ENCODE results near the gene HHAT. TPM values are rescaled to one million over a fixed set of nuclear protein-coding genes. Genes with fewer than 3 reads are reported as not detected.

HHAT gene
- total RNA-seq, 2 experiments from 2014 or later: 0.99 to 1.4 TPM

DNA sequence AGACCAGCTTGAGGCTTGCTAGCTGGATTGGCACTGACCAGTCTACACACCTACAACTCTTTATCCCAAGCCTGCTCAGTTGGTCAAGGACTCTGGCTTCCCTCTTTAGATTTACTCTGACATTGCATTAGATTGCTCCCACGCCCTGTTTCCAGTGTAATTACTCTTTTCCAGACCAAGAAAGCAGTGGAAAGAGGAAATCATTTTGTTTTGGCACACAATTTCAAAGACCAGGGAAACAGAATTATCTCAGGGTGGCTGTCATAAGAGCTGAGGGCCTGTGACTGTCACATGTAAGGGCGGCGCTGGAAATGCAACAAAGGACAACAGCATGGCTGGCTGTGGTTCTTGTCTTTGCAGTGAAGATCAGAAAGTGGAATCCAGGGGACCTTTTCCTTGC, 302.7 kb downstream of the HHAT start:
- ATAC-seq (no peak), DNase-seq (no peak)
- Mint-ChIP-seq H3K4me3 (no peak overlapping the region), H3K27me3 (no peaks in the 10 kb centered on the region), H3K36me3 (ENCODE audit: low read depth) (no peaks in the 10 kb centered on the region), H3K27ac (no peak overlapping the region), H3K4me1 (ENCODE audit: low read depth) (no peaks in the 10 kb centered on the region), H3K9me3 (no peaks in the 10 kb centered on the region)
- ChIA-PET CTCF (no interaction called here), POLR2A (no interaction called here)
- intact Hi-C loops (cut with micrococcal nuclease): no loop called here
- TF ChIP-seq, protein P1, sequence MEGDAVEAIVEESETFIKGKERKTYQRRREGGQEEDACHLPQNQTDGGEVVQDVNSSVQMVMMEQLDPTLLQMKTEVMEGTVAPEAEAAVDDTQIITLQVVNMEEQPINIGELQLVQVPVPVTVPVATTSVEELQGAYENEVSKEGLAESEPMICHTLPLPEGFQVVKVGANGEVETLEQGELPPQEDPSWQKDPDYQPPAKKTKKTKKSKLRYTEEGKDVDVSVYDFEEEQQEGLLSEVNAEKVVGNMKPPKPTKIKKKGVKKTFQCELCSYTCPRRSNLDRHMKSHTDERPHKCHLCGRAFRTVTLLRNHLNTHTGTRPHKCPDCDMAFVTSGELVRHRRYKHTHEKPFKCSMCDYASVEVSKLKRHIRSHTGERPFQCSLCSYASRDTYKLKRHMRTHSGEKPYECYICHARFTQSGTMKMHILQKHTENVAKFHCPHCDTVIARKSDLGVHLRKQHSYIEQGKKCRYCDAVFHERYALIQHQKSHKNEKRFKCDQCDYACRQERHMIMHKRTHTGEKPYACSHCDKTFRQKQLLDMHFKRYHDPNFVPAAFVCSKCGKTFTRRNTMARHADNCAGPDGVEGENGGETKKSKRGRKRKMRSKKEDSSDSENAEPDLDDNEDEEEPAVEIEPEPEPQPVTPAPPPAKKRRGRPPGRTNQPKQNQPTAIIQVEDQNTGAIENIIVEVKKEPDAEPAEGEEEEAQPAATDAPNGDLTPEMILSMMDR (IDR thresholded peaks at IDR 0.05): no peak

DNA sequence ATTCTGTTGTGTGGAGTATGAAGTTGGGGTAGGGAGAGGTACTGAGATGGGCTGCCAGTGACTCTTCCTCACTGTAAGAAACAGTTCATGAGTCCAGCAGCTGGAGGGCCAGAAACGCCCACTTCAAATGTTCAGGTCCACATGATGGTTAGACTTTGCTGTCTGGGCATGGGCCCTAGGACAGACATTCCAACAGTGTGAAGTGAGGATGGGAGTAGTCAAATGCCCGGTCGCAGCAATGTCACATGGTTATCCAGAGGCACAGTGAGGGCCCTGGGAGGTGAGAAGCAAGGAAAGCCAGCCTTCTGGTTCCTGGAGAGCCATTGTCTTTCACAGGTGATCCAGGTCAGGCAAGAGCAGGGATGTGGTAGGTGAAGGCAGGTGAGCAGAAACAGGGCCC, 304.4 kb downstream of the HHAT start:
- Mint-ChIP-seq H3K27me3 (no peaks in the 10 kb centered on the region), H3K36me3 (ENCODE audit: low read depth) (no peaks in the 10 kb centered on the region), H3K9me3 (no peaks in the 10 kb centered on the region), H3K27ac (no peak overlapping the region), H3K4me3 (no peak overlapping the region), H3K4me1 (ENCODE audit: low read depth) (no peaks in the 10 kb centered on the region)
- TF ChIP-seq, protein P1 (IDR thresholded peaks at IDR 0.05): no peak
- ATAC-seq (no peak), DNase-seq (no peak)
- intact Hi-C loops (cut with micrococcal nuclease): no loop called here
- CTCF ChIA-PET: no interaction called here
- POLR2A ChIA-PET: no interaction called here

DNA sequence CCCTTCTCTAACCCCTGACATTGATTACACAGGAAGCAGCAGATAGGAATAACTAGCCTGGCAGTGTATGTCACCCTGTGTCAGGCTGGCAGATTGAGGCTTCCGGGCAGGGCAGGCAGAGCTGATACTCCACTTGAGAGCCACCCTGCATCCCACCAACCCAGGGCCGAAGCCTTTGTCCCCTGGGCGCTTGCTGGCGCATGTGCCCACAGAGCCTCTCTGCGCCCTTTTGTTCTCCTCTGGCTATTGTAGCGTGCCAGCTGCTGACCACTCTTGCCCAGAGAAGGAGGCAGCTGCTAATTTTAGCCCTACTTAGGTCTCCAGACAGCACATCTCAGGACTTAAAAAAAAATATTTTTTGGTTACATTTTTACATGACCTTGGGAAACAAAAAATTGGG, 304.9 kb downstream of the HHAT start:
- Mint-ChIP-seq H3K4me1 (ENCODE audit: low read depth) (no peaks in the 10 kb centered on the region), H3K27me3 (no peaks in the 10 kb centered on the region), H3K4me3 (no peak overlapping the region), H3K9me3 (no peaks in the 10 kb centered on the region), H3K27ac (no peak overlapping the region), H3K36me3 (ENCODE audit: low read depth) (no peaks in the 10 kb centered on the region)
- intact Hi-C loops (cut with micrococcal nuclease): no loop called here
- TF ChIP-seq, protein P1 (IDR thresholded peaks at IDR 0.05): no peak
- ATAC-seq (no peak), DNase-seq (no peak)
- POLR2A ChIA-PET: no interaction called here
- CTCF ChIA-PET: no interaction called here

DNA sequence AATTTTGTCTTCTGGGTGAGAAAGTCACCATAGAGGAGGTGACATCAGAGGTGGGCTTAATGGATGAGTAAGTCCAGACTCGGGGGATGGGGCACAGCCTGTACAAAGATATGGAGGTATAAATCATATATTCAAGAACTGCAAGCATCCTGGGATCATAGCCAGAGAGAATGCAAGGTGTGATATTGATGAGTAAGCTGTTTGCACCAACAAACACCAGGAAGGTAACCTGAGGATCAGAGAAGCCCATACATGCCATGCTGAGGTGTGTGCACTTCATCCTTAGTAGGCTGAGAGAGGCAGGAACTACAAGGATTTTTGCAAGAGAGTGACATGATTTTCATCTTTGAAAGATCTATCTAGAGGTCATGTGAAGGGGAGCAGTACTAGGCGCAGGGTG, 306.4 kb downstream of the HHAT start:
- ATAC-seq (no peak), DNase-seq (no peak)
- POLR2A ChIA-PET: no interaction called here
- no peaks in the 10 kb centered on the region for H3K9me3 Mint-ChIP-seq
- CTCF ChIA-PET: no interaction called here
- no peaks in the 10 kb centered on the region for H3K36me3 Mint-ChIP-seq (ENCODE audit: low read depth)
- H3K4me1 Mint-ChIP-seq (ENCODE audit: low read depth): no peaks in the 10 kb centered on the region
- no peaks in the 10 kb centered on the region for H3K27me3 Mint-ChIP-seq
- no peak overlapping the region for H3K27ac Mint-ChIP-seq
- intact Hi-C loops (cut with micrococcal nuclease): no loop called here
- TF ChIP-seq, protein P1 (IDR thresholded peaks at IDR 0.05): no peak
- H3K4me3 Mint-ChIP-seq: no peak overlapping the region

DNA sequence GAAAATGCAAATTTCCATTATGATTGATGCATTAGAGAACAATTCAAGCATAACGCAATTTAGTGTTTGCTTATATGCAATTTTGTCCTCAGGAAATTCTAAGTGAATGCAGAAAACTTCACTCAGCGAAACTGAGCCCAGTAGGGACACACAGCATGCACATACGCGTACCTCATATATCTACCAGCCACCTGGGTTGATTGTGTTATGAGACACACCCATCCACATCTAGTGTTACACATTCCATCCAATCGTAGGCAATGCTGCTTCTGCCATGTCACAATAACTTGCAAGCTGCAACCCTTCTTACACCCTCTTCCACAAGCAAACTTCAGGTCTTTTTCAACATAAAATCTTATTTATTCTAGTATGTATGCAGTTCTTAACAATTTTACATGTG, 312.9 kb downstream of the HHAT start:
- H3K27me3 Mint-ChIP-seq: peaks cover 1% of the 10 kb centered on the region
- H3K36me3 Mint-ChIP-seq (ENCODE audit: low read depth): no peaks in the 10 kb centered on the region
- DNase-seq (no peak), ATAC-seq (no peak)
- TF ChIP-seq, protein P1 (IDR thresholded peaks at IDR 0.05): no peak
- H3K9me3 Mint-ChIP-seq: no peaks in the 10 kb centered on the region
- no peaks in the 10 kb centered on the region for H3K4me1 Mint-ChIP-seq (ENCODE audit: low read depth)
- POLR2A ChIA-PET: no interaction called here
- H3K4me3 Mint-ChIP-seq: no peak overlapping the region
- intact Hi-C loops (cut with micrococcal nuclease): no loop called here
- H3K27ac Mint-ChIP-seq: no peak overlapping the region
- CTCF ChIA-PET: no interaction called here
